ENCODE measurements around the gene TANGO2.

The TANGO2 gene

DNA sequence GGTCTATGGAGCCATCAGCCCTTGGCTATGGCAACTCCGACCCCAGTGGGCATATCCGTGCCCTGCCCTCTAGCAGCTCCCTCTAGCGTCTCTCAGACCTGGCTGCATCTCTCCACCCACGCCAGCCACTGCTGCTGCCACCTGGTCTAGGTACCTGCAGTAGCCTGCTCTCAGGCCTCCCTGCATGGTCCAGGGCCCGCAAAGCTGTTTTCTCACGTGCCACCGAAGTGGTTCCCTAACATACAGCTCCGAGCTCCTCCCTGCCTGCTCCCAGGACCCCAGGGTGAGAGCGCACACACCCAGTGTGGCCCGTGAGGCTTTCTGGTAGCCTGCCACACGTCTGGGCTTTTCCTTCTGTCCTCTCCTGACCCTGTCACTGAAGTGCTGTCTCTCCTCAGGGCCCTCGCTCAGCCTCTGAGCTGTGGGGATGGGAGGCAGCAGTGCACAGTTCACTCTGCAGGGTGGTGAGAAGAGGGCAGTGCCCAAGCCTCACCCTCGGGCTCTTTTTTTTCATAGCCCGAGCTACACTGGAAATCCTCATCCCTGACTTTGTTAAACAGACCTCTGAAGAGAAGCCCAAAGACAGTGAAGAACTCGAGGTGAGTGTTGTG, 73.4 kb downstream of the TANGO2 start:
- no peaks in the 10 kb centered on the region for H3K4me1 ChIP-seq
- H3K27me3 ChIP-seq = no peaks in the 10 kb centered on the region
- no peak for TF ChIP-seq CTCF (IDR thresholded peaks at IDR 0.05; ENCODE audit: low read depth, low read length)
- H3K4me3 ChIP-seq (ENCODE audit: low read depth, low read length) = no peak overlapping the region
- no peak for DNase-seq
- H3K9me3 ChIP-seq = no peaks in the 10 kb centered on the region
- peaks cover 100% of the 10 kb centered on the region for H3K36me3 ChIP-seq

DNA sequence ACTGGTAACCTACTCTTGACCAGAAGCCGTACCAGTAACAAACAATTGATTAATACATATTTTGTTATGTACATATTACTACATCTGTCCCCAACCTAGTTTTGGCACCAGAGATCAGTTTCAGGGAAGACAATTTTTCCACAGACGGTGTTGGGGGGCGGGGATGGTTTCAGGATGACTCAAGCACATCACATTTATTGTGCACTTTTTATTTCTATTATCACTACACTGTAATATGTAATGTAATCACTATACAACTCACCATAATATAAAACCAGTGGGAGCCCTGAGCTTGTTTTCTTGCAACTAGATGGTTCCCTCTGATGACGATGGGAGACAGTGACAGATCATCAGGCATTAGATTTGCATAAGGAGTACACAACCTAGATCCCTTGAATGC, 74.6 kb downstream of the TANGO2 start:
- Histone ChIP-seq H3K4me3 (ENCODE audit: low read depth, low read length) (no peak overlapping the region), H3K9me3 (no peaks in the 10 kb centered on the region), H3K27me3 (no peaks in the 10 kb centered on the region), H3K4me1 (no peaks in the 10 kb centered on the region), H3K36me3 (peaks cover 100% of the 10 kb centered on the region)
- no peak for TF ChIP-seq CTCF (IDR thresholded peaks at IDR 0.05; ENCODE audit: low read depth, low read length)
- no peak for DNase-seq

DNA sequence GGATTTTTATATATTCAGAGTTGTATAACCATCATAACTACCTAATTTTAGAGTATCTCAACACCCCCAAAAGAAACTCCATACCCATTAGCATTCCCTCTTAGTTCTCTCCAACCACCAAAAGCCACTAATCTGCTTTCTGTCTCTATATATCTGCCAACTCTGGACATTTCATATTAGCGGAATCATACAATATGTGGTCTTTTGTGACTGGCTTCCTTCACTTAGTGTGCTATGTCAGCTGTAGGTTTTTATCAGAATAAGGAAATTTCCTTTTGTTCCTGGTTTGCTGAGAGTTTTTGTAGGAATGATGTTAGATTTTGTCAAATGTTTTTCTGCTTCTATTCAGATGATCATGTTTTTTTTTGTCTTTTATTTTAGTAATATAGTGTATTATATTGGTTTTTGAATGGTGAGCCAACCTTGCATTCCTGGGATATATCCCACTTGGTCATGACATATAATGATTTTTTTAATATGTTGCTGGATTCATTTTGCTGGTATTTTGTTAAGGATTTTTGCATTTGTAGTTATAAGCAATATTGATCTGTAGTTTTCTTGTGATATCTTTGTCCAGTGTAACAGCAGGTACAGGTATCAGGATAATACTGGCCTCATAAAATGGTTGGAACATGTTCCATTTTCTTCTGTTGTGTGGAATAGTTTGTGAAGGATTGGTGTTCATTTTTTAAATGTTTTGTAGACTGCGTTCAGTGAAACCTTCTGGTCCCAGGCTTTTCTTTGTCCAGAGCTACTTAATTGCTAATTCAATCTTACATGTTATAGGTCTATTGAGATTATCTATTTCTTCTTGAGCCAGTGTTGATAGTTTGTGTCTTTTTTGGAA, 75.9 kb downstream of the TANGO2 start:
- Histone ChIP-seq H3K36me3 (peaks cover 100% of the 10 kb centered on the region), H3K4me3 (ENCODE audit: low read depth, low read length) (no peak overlapping the region), H3K4me1 (no peaks in the 10 kb centered on the region), H3K27me3 (no peaks in the 10 kb centered on the region), H3K9me3 (no peaks in the 10 kb centered on the region)
- no peak for DNase-seq
- no peak for TF ChIP-seq CTCF (IDR thresholded peaks at IDR 0.05; ENCODE audit: low read depth, low read length)

DNA sequence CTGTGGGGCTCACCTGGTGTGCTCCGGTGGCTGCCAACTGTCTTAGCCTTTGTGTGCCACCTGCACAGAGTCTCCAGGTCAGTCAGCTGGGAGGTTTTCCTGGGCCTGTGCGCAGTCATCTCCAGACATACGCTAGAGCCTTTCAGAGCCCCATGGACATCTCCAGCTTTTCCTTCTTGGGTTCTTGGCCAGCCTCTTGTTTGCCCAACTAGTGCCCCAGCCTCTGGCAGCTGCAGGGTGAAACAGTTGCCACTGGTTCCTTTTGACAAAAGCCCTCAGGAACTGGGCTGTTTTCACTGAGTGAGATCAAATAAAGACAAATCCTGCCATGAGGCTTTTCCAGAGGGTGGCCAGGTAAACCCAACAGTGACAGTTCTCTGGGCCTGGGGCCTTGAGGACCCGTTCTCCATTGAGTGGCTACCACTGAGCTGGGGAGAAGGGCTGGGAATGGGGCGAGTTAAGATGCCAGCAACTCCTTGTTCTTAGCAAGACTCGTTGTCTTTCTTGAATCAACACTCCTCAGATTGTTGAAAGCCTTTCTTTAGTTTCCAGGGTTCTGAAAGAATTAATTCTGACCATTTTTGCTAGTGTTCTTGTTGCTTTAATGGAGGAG, 78.3 kb downstream of the TANGO2 start:
- Histone ChIP-seq H3K9me3 (no peaks in the 10 kb centered on the region), H3K27me3 (no peaks in the 10 kb centered on the region), H3K4me1 (no peaks in the 10 kb centered on the region), H3K36me3 (peaks cover 97% of the 10 kb centered on the region), H3K4me3 (ENCODE audit: low read depth, low read length) (no peak overlapping the region)
- no peak for TF ChIP-seq CTCF (IDR thresholded peaks at IDR 0.05; ENCODE audit: low read depth, low read length)
- no peak for DNase-seq

DNA sequence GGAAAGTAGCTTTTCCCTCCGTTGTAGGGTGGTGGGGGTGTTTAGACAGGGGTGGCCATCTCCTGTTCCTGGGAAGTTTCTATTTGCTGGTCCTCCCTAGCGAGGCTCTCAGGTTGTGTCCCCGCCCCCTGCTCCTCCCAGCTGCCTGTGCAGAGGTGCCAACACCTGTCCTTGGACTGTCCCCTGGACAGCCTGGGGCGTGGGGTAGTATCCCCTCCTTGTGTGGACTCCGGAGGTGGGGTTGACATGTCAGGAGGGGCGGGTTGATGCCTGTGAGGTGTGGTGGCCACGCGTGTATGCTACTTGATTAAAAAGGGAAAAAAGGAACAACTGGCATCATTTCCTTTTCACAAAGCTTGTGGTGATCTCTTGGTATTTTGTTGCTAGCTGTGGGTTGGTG, 80.7 kb downstream of the TANGO2 start:
- Histone ChIP-seq H3K27me3 (no peaks in the 10 kb centered on the region), H3K36me3 (peaks cover 97% of the 10 kb centered on the region), H3K4me1 (no peaks in the 10 kb centered on the region), H3K4me3 (ENCODE audit: low read depth, low read length) (no peak overlapping the region), H3K9me3 (no peaks in the 10 kb centered on the region)
- DNase-seq = peak; percentile 7
- no peak for TF ChIP-seq CTCF (IDR thresholded peaks at IDR 0.05; ENCODE audit: low read depth, low read length)
